GM18502 (cell line): ENCODE results near the gene FURIN.
A peak's percentile ranks its signal among the peaks of the same experiment; 100 is the strongest.
"Not testable (repeated sequence)": the region's sequence is repeated elsewhere in the genome, so short reads cannot be mapped to it uniquely, and the experiment has no call there.

ENCODE experiments used
- ATAC-seq: cut with Tn5 transposase; IDR thresholded peaks from one replicate; pipeline ENCODE4 v1.9.1; 2021; ENCODE audit warnings: mild to moderate bottlenecking; ENCODE audit not compliant: unreplicated experiment, poor library complexity

Gene FURIN

GRCh38 chr15:90895571-90896117 is 27.3 kb downstream of the FURIN start:
- ATAC-seq, result no peak

- not testable (repeated sequence) for ATAC-seq
Observed at GRCh38 chr15:90897131-90897655, 28.8 kb downstream of the FURIN start.

- ATAC-seq, result no peak
Observed at GRCh38 chr15:90901175-90902039, 33.0 kb downstream of the FURIN start.

- ATAC-seq, result peak; percentile 70
Observed at GRCh38 chr15:90902040-90902839, 33.9 kb downstream of the FURIN start.

- ATAC-seq, result peak; percentile 58
Observed at GRCh38 chr15:90902840-90903732, 34.7 kb downstream of the FURIN start, which contains the start of gene MAN2A2. Gene MAN2A2, plus strand, starts transcription at chr15:90903302. Its CDS starts 906 bp downstream, at chr15:90904208.

GRCh38 chr15:90903733-90904536 is 35.5 kb downstream of the FURIN start:
- no peak for ATAC-seq

GRCh38 chr15:90904746-90905145 is 36.4 kb downstream of the FURIN start:
- no peak for ATAC-seq

GRCh38 chr15:90905306-90906180 is 37.2 kb downstream of the FURIN start:
- ATAC-seq, result no peak

- ATAC-seq, result no peak
Observed at GRCh38 chr15:90906181-90906849, 37.9 kb downstream of the FURIN start.

- no peak for ATAC-seq
Observed at GRCh38 chr15:90907051-90907660, 38.8 kb downstream of the FURIN start.

GRCh38 chr15:90907838-90908507 is 39.6 kb downstream of the FURIN start:
- ATAC-seq, result no peak

GRCh38 chr15:90909449-90909848 is 41.1 kb downstream of the FURIN start:
- ATAC-seq, result not testable (repeated sequence)

GRCh38 chr15:90909976-90910375 is 41.6 kb downstream of the FURIN start:
- no peak for ATAC-seq

- ATAC-seq, result no peak
Observed at GRCh38 chr15:90910441-90911301, 42.3 kb downstream of the FURIN start.

- no peak for ATAC-seq
Observed at GRCh38 chr15:90911302-90911623, 42.9 kb downstream of the FURIN start.
